ENCODE measurements around the gene FIG4. TPM values are rescaled to one million over a fixed set of nuclear protein-coding genes. Genes with fewer than 3 reads are reported as not detected.

Gene FIG4
- total and polyA plus RNA-seq, 8 donors, result 18.0 to 24.5 (median 19.0) TPM

DNA sequence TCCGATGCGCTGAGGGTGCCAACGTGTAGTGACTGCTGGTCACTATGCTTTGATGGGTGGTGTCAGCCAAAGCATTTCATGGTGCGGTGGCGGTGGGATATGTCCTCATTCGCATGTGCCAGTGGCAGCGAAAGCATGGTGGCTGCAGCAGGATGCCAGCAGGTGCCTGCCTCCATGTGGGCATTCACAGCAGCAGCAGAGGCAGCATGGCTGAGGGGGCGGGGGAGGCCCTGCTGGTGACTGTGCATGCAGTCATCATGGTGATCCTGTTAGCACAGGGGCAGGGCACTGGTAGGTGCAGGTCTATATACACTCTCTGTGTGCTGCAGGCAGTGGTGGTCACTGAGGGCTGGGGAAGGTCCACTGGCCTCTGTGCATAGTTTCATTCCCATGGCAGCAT is 22.0 kb downstream of the FIG4 start:
- no peak overlapping the region for H3K27ac ChIP-seq
- ATAC-seq (no peak), DNase-seq (peak in 1 of 4 donors; percentile 64)
- peaks cover 0 to 18% of the 10 kb centered on the region in 2 donors for H3K36me3 ChIP-seq
- no peaks in the 10 kb centered on the region for H3K4me1 ChIP-seq
- TF ChIP-seq, protein P1, sequence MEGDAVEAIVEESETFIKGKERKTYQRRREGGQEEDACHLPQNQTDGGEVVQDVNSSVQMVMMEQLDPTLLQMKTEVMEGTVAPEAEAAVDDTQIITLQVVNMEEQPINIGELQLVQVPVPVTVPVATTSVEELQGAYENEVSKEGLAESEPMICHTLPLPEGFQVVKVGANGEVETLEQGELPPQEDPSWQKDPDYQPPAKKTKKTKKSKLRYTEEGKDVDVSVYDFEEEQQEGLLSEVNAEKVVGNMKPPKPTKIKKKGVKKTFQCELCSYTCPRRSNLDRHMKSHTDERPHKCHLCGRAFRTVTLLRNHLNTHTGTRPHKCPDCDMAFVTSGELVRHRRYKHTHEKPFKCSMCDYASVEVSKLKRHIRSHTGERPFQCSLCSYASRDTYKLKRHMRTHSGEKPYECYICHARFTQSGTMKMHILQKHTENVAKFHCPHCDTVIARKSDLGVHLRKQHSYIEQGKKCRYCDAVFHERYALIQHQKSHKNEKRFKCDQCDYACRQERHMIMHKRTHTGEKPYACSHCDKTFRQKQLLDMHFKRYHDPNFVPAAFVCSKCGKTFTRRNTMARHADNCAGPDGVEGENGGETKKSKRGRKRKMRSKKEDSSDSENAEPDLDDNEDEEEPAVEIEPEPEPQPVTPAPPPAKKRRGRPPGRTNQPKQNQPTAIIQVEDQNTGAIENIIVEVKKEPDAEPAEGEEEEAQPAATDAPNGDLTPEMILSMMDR (IDR thresholded peaks at IDR 0.05), result no peak
- H3K27me3 ChIP-seq, result no peaks in the 10 kb centered on the region
- H3K9me3 ChIP-seq, result no peaks in the 10 kb centered on the region
- intact Hi-C loops (cut with DNase I), result no loop called here
- no peak overlapping the region for H3K4me3 ChIP-seq

DNA sequence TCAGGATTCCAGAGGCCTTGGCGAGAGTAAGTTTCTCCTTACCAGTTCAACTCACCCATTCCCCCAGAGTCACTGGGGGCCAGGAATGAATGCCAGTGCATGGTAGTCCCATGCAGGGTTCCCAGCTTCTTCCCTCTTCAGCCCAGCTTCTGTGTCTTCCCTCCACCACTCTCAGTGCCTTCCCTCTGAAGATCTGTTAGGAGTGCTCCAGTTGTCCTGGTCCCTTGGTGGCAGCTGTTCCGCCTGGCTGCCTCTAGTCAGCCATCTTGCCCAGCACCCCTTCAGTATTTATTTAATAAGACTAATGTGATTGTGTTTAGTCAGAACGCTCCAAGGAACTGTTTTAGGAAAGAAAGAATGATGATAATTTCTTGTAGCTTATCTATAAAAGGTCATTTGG is 23.1 kb downstream of the FIG4 start:
- Histone ChIP-seq H3K27me3 (no peaks in the 10 kb centered on the region), H3K4me3 (no peak overlapping the region), H3K4me1 (no peaks in the 10 kb centered on the region), H3K9me3 (no peaks in the 10 kb centered on the region), H3K27ac (no peak overlapping the region), H3K36me3 (peaks cover 0 to 23% of the 10 kb centered on the region in 2 donors)
- DNase-seq, result no peak
- intact Hi-C loops (cut with DNase I), result no loop called here
- TF ChIP-seq, protein P1 (IDR thresholded peaks at IDR 0.05), result no peak
- ATAC-seq, result no peak

DNA sequence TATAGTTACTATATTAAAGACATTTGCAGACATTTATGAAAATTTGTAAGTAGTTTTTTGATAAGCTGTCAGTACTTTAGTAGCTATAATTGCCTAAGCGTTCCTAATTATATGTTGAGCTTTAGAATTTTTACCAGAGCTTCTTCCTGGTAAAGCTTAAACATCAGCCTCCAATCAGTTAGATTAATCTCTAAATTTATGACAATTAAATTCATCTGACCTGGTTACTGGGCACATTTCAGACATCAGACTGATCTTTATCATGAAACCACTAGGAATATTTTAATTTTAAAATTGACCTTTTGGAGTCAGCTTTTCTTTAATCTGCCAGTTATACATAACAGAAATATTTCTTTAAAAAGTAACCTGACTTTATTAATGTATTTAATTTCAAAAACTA is 23.5 kb downstream of the FIG4 start:
- no peak overlapping the region for H3K27ac ChIP-seq
- H3K36me3 ChIP-seq, result peaks cover 0 to 24% of the 10 kb centered on the region in 2 donors
- TF ChIP-seq, protein P1 (IDR thresholded peaks at IDR 0.05), result no peak
- no peak overlapping the region for H3K4me3 ChIP-seq
- no peaks in the 10 kb centered on the region for H3K27me3 ChIP-seq
- intact Hi-C loops (cut with DNase I), result no loop called here
- no peaks in the 10 kb centered on the region for H3K4me1 ChIP-seq
- ATAC-seq (no peak), DNase-seq (no peak)
- H3K9me3 ChIP-seq, result no peaks in the 10 kb centered on the region

DNA sequence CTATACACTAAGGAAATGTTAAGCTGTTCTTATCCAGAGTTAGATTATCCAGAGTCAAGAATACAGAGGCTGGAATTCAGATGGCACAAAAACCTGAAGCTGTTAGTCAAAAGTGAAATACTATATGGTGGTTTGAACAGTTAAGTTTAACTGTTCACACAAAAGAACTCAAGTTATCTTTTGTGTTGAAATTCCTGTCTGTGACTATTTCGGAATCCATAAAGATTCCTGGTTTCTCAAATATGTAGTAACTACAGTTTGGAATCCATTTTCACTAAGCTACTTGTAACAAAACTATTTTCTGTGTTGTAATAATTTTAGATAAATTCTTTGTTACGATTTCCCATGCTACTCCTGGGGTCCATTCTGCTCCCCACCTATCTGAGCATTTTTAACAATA is 24.5 kb downstream of the FIG4 start:
- no peak overlapping the region for H3K4me3 ChIP-seq
- ATAC-seq, result no peak
- H3K27me3 ChIP-seq, result no peaks in the 10 kb centered on the region
- TF ChIP-seq, protein P1 (IDR thresholded peaks at IDR 0.05), result no peak
- H3K9me3 ChIP-seq, result no peaks in the 10 kb centered on the region
- H3K27ac ChIP-seq, result no peak overlapping the region
- H3K36me3 ChIP-seq, result peaks cover 0 to 26% of the 10 kb centered on the region in 2 donors
- H3K4me1 ChIP-seq, result no peaks in the 10 kb centered on the region
- intact Hi-C loops (cut with DNase I), result no loop called here
- no peak for DNase-seq

DNA sequence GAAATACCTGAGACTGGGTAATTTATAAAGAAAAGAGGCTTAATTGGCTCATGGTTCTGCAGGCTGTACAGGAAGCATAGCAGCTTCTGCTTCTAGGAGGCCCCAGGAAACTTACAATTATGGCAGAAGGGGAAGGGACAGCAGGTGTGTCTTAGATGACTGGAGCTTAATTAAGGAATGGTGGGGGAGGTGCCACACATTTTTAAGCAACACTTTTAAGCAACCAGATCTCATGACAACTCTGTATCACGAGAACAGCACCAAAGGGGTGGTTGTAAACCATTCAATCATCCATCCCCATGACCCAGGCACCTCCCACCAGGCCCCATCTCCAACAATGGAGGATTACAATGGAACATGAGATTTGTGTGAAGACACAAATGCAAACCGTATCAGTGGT is 26.9 kb downstream of the FIG4 start:
- ATAC-seq (no peak), DNase-seq (no peak)
- H3K9me3 ChIP-seq, result no peaks in the 10 kb centered on the region
- no peak overlapping the region for H3K4me3 ChIP-seq
- peaks cover 0 to 4% of the 10 kb centered on the region in 2 donors for H3K4me1 ChIP-seq
- intact Hi-C loops (cut with DNase I), result no loop called here
- H3K36me3 ChIP-seq, result peaks cover 0 to 34% of the 10 kb centered on the region in 2 donors
- TF ChIP-seq, protein P1 (IDR thresholded peaks at IDR 0.05), result no peak
- no peak overlapping the region for H3K27ac ChIP-seq
- no peaks in the 10 kb centered on the region for H3K27me3 ChIP-seq

Data from left lung (tissue), 10 donors.